B cell (primary cell): ENCODE data around the gene ZNF565.

Experiments used
- CTCF ChIP-seq: fragments of 200-600 bp; IDR thresholded peaks from one replicate; pipeline ENCODE4 v1.8.0; 2022; ENCODE audit warnings: antibody characterized with exemption, mild to moderate bottlenecking
- EZH2 ChIP-seq: IDR thresholded peaks from 2 replicates; pipeline ENCODE4 v1.6.1; 2012; ENCODE audit warnings: borderline replicate concordance, low read depth, mild to moderate bottlenecking, moderate library complexity, low read length; ENCODE audit not compliant: insufficient read depth, poor library complexity, severe bottlenecking

GRCh38 chr19:36152019-36152351, 62.5 kb downstream of the ZNF565 start:
- TF ChIP-seq EZH2 = no peak
- no peak for TF ChIP-seq CTCF
